NCI-H146 (cell line): Measurements from ENCODE around the gene TBC1D14.
"Not testable (repeated sequence)": the region's sequence is repeated elsewhere in the genome, so short reads cannot be mapped to it uniquely, and the experiment has no call there.

Experiments
- DNase-seq: peaks from one replicate; lab custom pipeline; 2025; lab: John Stamatoyannopoulos, UW

Gene TBC1D14

DNA sequence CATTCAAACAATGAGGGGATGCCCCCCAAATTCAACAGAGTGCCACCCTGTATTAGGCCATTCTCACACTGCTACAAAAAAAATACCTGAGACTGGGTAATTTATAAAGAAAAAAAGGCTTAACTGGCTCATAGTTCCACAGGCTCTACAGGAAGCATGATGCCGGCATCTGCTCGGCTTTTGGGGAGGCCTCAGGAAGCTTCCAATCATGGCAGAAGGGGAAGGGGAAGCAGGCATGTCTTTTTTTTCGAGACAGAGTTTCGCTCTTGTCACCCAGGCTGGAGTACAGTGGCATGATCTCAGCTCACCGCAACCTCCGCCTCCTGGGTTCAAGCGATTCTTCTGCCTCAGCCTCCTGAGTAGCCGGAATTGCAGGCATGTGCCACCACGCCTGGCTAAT, 18.7 kb upstream of the TBC1D14 start:
- not testable (repeated sequence) for DNase-seq

GRCh38 chr4:6891436-6892170, 18.0 kb upstream of the TBC1D14 start:
- DNase-seq = no peak

DNA sequence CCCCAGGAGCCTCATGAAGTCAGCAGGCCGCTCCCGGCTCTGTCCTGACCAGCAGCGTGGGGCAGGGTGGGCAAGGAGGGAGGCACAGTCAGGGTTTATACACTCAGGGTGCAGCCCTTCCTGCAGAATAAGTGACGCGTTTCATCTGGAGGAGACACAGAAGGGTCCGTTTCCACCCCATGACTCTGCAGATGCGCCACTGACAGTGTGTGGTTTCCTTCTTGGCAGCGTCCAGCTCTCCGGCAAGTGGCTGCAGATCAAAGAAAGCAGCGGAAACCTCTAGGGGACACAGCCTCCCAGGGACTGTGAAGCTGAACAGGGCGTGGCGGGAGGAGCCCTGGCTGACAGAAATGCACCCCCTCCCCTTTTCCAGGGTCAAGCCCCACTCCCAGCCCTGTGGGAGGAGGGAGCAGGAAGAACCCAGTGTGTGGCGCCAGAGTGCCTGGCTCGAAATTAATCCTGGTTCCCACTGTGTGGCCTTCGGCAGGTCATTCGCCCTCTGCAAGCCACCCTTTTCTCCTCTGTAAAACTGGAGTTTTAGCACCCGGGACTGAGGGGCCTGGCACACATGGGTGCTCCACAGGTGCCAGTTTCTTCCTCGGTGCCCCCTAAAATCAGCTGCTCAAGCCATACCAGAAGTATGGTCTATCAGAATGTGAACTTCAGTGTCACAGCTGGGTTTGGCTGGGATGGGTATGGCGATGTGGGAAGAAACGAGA, 17.3 kb upstream of the TBC1D14 start:
- DNase-seq = no peak

DNA sequence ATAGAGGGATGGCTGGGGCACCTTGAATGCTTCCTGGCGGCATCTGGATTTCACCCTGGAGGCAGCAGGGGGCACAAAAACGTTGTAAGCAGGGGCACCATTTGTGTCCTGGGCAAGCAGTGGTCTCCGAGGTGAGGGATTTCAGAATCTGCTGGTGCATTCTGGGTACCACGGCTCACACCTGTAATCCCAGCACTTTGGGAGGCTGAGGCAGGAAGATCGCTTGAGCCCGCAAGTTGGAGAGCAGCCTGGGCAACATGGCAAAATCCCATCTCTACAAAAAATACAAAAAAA, 16.8 kb upstream of the TBC1D14 start:
- no peak for DNase-seq

GRCh38 chr4:6893449-6894085, 16.1 kb upstream of the TBC1D14 start:
- no peak for DNase-seq

GRCh38 chr4:6894086-6894478, 15.5 kb upstream of the TBC1D14 start:
- DNase-seq = no peak

DNA sequence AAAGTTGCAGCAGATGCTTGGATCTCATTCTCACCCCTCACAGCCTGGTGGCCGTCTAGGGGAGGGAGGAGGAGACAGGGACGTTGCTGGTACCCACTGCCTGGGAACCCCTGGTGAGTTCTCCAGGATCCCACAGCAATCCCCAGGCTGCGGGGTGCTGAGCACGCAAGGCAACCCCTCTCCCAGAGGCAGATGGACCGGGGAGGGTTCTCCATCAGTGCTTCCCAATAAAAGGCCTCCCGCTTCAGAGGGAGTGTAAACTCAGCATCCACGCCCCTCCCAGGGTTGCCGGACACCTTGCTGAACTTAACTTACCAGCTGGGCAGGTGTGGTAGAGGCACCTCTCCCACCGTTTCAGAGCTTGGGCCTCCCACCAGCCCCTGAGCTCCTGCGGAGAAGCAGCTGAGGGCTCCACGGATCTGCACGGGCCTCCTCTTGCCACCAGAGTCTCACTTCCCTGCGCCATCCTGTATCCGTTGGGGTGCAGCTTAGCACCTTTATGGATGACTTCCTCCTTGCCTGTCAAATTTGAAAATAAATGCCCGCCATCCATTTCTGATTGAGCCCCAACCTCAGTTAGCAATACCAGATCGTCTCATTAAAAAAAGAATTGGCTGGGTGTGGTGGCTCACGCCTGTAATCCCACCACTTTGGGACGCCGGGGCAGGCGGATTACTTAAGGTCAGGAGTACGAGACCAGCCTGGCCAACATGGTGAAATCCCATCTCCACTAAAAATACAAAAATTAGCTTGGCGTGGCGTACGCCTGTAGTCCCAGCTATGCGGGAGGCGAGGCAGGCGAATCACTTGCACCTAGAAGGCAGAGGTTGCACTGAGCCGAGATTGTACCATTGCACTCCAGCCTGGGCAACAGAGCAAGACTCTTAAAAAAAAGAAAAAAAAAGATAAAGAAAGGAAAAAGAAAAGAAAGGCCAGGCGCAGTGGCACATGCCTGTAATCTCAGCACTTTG, 14.8 kb upstream of the TBC1D14 start:
- no peak for DNase-seq

DNA sequence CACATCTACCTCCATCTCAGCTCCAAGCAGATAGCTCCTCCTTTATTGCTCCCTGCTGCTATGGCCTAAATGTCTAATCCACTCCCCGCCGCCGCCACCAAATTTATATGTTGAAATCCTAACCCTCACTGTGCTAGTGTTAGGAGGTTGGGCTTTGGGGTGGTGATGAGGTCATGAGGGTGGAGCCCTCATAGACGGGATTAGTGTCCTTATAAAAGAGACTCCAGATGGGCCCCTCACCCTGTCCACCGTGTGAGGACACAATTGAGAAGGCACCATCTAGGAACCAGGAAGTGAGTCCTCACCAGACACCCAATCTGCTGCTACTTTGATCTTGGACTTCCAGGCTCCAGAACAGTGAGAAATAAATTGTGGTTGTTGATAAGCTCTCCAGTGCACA, 13.6 kb upstream of the TBC1D14 start:
- no peak for DNase-seq

DNA sequence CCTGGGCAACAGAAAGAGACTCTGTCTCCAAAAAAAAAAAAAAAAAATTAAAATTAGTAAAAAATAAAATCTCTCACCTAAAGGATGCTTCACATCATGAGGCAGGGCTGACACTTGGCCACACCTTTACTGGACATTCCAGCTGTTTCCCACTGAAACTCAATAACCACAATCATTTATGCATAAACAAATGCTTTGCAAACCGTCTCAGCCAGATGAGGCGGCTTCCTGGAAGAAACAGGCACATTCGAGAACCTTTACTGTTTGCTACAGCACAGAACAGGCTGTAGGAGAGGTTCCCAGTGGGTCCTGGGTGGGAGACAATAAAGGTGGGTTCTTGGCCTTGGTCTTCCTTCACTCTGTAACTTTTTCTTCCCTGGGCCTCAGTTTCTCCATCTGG, 10.9 kb upstream of the TBC1D14 start:
- DNase-seq = no peak

GRCh38 chr4:6900181-6900812, 9.3 kb upstream of the TBC1D14 start:
- no peak for DNase-seq

DNA sequence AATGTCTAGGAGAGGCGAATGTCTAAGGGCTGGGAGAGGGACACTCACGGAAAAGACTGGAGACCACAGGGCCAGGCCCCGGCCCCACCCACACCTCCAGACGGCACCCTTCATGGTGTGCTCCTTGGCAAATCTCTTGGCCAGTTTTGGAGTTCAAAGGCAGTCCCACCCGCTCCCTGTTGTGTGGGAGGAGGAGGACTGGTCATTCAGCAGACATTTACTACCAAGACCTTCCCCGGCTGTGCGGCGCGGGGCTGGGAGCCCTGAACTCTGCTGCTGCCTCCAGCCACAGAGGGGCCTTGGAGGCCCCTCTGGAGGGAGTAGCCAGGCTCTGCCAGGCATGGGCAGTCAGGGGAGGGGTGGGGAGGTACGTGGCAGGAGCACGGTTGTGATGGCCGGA, 8.7 kb upstream of the TBC1D14 start:
- no peak for DNase-seq

DNA sequence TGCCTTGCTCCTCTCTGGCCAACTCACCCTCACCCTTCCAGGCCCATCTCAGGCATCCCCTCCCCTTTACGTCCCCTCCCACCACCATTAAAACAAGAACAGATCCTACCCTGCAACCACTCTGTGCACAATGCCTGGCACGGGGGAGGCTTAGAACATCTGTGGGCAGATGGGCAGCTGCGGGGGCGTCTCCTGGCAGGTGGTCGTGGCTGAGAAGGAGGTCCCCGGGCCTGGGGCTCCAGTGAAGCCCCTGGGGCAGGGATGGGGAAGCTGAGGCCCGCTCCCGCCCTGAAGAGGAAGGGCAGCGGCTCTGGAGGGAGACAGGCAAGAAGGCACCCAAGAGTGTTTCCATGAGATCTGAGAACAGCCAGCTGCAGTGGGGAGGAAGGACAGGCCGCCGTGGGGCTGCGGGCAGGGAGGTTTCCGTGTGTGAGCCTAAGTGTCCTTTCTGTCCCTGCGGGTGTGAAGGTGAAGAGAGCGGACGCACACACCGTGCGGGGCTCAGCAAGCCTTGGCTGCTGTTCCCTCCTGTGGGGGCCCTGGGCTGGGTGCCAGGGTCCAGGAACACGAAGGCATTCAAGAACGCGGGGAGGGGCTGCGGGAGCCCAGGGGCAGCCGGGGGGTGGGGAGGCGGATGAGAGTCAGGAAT, 7.8 kb upstream of the TBC1D14 start:
- no peak for DNase-seq

DNA sequence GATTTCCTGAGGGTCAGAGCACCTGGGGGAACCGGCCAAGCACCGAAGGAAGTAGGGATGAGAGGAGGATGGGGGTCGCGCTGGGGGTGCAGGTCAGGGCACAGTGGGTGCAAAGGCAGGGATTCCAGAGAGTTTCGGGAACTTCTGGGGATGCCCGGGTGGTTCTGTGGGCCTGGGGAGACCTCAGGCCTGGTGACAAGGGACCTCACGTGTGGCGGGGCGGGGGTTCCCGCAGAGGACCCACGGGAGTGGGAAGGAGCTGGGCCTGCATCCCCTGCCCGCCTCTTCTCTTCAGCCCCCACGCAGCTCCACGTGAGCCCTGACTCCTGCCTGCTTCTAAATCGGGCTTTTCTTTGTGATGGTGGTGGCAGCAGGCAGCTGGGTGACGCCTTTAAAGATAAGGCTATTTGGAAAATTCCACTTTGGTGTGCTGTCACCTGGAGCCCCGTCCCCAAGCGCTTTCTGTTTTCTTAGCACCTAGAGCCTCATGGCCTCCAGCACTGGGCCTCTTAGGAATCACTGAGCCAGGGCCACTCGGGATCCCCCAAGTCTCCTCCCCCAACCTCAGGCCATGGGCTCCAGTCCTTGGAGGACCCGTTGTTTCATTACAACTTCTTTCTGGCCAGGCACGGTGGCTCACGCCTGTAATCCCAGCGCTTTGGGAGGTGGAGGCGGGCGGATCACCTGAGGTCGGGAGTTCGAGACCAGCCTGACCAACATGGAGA, 7.1 kb upstream of the TBC1D14 start:
- no peak for DNase-seq

GRCh38 chr4:6905516-6906445, 3.8 kb upstream of the TBC1D14 start:
- no peak for DNase-seq

DNA sequence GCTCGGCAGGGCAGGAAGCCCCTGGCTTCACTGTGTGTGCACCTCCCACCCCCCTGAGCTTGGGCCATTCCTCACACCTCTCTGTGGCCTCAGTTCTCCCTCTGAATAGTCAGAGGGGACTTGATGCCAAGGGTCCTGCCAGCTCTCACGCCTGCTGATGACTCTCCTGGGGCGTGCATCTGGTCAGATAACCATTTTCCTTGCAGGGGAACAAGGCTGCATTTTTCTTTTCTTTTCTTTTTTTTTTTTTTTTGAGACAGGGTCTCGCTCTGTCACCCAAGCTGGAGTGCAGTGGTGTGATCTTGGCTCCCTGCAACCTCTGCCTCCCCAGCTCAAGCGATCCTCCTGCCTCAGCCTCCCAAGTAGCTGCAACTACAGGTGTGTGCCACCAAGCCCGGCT, 3.1 kb upstream of the TBC1D14 start:
- not testable (repeated sequence) for DNase-seq

DNA sequence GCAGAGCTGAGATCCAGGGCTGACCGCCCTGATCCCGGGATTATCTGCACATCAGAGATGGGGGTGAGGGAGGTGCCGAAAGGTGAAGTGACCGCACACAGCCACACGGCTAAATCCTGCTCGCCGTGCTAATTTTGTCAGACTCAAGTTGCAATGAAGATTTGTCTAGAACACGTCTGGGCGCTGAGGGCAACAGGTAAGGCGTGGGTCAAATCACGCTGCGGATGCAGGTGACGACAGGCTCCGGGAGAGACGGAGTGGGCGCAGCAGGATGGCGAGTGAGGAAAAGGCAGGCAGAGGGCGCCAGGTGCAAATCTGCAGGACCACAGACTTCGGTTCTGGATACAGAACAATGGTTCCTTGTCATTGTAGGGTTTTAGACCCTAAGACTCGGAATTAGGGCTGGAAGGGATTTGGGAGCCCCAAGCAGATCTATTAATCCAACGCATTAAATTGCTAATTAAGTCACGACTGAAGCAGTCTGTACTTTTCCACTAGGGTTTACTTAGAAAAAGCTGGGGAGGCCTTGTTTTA, 1.9 kb upstream of the TBC1D14 start:
- DNase-seq = peak; percentile 65

- peak; percentile 23 for DNase-seq
Measured at GRCh38 chr4:6908432-6909112, 1.1 kb upstream of the TBC1D14 start.

DNA sequence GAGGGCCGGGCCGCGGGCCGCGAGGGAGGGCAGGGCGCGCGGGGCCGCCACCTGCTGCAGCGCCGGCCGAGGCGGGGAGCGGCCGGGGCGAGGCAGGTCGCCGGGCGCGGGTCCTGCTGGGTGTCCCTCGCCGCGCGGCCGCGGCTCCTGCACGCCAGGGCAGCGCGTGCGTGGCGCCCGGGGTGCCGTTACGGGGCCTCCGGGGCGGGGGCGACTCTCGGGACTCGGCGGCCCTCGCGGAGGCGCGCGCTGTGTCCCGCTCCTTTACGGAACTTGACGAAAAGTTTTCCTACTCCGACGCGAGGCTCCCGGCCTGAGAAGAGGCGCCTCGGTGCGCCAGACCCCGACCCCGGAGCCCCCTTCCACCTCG, 329 bp downstream of the TBC1D14 start:
- DNase-seq = peak; percentile 67
